ENCODE data around the gene GLG1.

- TF ChIP-seq REST (IDR thresholded peaks at IDR 0.05; ENCODE audit: borderline replicate concordance) (no peak), EZH2 (IDR thresholded peaks at IDR 0.05; ENCODE audit: borderline replicate concordance, insufficient read depth, low read length, poor library complexity, severe bottlenecking) (no peak), CTCF (IDR thresholded peaks at IDR 0.05; ENCODE audit: poor library complexity, severe bottlenecking) (no peak)
Measured at GRCh38 chr16:74611721-74612120, 4.8 kb upstream of the GLG1 start.

Data from neural cell (in vitro differentiated cells).